GM13976 (cell line): ENCODE results near the gene SACM1L.
"Not testable (repeated sequence)": the region's sequence is repeated elsewhere in the genome, so short reads cannot be mapped to it uniquely, and the experiment has no call there.

Source experiments
- DNase-seq: peaks from one replicate; pipeline ENCODE4 v3.0.0; 2012; ENCODE audit warnings: low spot score
- CTCF ChIP-seq: IDR thresholded peaks from 2 replicates; pipeline ENCODE4 v1.5.1; 2012; ENCODE audit warnings: borderline replicate concordance, mild to moderate bottlenecking; ENCODE audit not compliant: insufficient read depth; ENCODE audit errors: extremely low read depth, missing control alignments, control extremely low read depth
- in situ Hi-C: fragments of 300-500 bp; cut with MboI; formaldehyde crosslinking; loops from one replicate; pipeline ENCODE4 v1.12.0; 2022; ENCODE audit warnings: low sequenced_read_pairs, mixed read lengths, inconsistent platforms; ENCODE audit not compliant: unreplicated experiment

SACM1L gene

GRCh38 chr3:45756055-45756454 lies 66.9 kb downstream of the SACM1L start:
- no peak for DNase-seq
- in situ Hi-C loops, result no loop called here
- TF ChIP-seq CTCF, result no peak

GRCh38 chr3:45757141-45757540 lies 67.9 kb downstream of the SACM1L start:
- in situ Hi-C loops, DNase-seq: not testable (repeated sequence)

DNA sequence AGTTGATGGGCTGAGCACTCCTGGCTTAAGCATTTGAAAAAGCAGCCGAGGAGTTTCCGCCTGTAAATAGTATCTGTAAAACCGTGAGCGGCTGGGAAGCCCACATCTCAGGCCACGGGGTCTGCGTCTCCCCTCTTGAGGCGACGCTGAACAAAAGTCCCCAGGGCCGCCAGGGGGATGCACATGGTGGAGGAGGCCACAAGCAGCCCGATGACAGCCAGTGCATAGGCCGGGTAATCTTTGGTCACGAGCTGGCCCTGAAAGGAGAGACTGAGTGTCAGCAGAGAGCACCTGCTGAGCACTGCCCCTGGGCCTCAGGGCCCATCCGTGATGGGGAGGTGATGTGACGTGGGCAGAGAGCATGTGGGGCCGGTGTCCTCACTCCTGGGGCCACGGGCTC lies 69.7 kb downstream of the SACM1L start:
- no peak for DNase-seq
- in situ Hi-C loops, result no loop called here
- TF ChIP-seq CTCF, result no peak

GRCh38 chr3:45759851-45760250 lies 70.7 kb downstream of the SACM1L start:
- no peak for TF ChIP-seq CTCF
- in situ Hi-C loops, result loop anchor here (5.0 to 10.0 kb wide), 2 partner anchors 167 to 315 kb away; no protein-coding TSS in a partner anchor
- no peak for DNase-seq

GRCh38 chr3:45760878-45761711 lies 71.9 kb downstream of the SACM1L start:
- TF ChIP-seq CTCF, result peak; percentile 80
- peak; percentile 91 for DNase-seq
- in situ Hi-C loops, result loop anchor here (5.0 to 10.0 kb wide), 2 partner anchors 166 to 314 kb away; no protein-coding TSS in a partner anchor

GRCh38 chr3:45761831-45762230 lies 72.6 kb downstream of the SACM1L start:
- TF ChIP-seq CTCF, result no peak
- in situ Hi-C loops, result loop anchor here (5.0 to 10.0 kb wide), 2 partner anchors 165 to 313 kb away; no protein-coding TSS in a partner anchor
- DNase-seq, result no peak

DNA sequence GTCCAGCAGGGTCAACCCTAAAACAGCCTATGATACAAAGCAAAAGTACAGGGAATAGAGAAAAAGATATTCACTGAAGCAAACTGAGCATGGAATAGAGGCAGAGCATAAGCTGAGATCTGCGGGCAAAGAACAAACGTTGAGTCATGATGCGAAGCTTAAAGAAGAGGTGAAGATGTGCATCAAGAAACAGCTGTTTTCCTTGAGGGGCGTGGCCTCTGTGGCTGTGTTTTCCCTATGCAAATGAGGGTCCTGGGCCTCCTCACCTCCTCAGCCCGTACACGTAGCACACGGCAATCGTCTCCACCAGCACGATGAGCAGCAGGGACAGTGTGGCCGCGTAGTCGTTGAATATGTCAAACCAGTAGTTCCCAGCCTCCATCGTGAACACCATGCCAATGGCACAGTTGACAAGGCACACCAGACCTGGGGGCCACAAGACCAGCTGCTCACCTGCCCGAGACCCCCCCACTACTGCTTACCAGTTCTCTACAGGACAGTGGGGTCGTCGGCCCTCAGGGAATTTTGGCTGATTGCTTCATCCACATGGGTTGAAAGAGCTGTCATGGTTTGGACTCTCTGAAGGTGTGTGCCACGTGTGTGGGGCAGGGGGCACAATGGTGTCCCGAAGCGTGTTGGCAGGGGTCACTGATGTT lies 73.6 kb downstream of the SACM1L start:
- TF ChIP-seq CTCF, result no peak
- in situ Hi-C loops, result loop anchor here (5.0 to 10.0 kb wide), 2 partner anchors 165 to 312 kb away; no protein-coding TSS in a partner anchor
- no peak for DNase-seq
